Left colon (tissue), 2 donors: ENCODE measurements around the gene SEMG1. TPM values are rescaled to one million over a fixed set of nuclear protein-coding genes. Genes with fewer than 3 reads are reported as not detected.

Source experiments
- ATAC-seq: fragments of 200-7000 bp; cut with Tn5 transposase; one replicate; pipeline ENCODE4 v1.9.1; 2020; ENCODE audit warnings: mild to moderate bottlenecking, moderate library complexity
- DNase-seq, 2 donors: peaks; one replicate each; pipeline ENCODE4 v3.0.0-alpha.2; 2020
- intact Hi-C, 2 donors: fragments of 100-400 bp; cut with DNase I in 1 of 2; cut with micrococcal nuclease in 1 of 2; formaldehyde crosslinking; loops; one replicate each; pipeline versions ENCODE4 v1.11.2 to v1.14.0; 2022; cut with DNase I, micrococcal nuclease
- total RNA-seq, 2 donors: library from RNA; stranded (reverse); fragmentation: NEBNext Ultra II Directional; extraction: Animal tissue kit (Norgen Biotek cat#: 25700); gene quantifications; one replicate each; pipeline ENCODE4 v1.2.1, GENCODE V29; 2021
- donor health status: DM: no; HTN: no; CAD: no.
- donor health status: DM: yes; HTN: yes; CAD: no.

The SEMG1 gene
- total RNA-seq, 2 donors from 2014 or later: 0.14 to 0.21 TPM

- intact Hi-C loops: no loop called here
- ATAC-seq (no peak), DNase-seq (no peak)
Measured at GRCh38 chr20:45212836-45213235, 6.0 kb downstream of the SEMG1 start.

GRCh38 chr20:45218124-45218523 lies 11.3 kb downstream of the SEMG1 start:
- DNase-seq (no peak), ATAC-seq (no peak)
- intact Hi-C loops: no loop called here

DNA sequence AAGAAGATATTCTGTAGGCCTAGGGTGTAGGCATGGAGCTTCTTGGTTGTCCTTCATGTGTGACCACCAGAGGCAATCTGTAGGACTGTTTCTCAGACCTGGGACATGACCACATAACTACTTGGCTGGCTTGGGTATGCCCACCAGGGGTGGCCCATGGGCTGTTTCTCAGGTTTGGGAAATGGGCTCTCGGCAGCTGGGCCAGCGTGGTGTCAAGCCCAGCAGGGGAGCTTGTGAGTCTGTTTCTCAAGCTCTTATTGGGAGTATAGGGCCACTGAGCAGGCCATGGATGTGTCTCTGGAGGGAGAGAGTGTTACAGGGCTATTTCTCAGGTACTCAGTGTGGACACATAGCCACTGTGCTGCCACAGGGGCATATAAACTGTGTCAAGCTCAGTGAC lies 11.8 kb downstream of the SEMG1 start:
- intact Hi-C loops: no loop called here
- no peak for DNase-seq
- ATAC-seq: no peak

- DNase-seq (no peak), ATAC-seq (no peak)
- intact Hi-C loops: no loop called here
Measured at GRCh38 chr20:45221076-45221475, 14.2 kb downstream of the SEMG1 start, which contains the start of gene SEMG2. Gene SEMG2 (plus strand): TSS chr20:45221373. CDS start chr20:45221390, 17 bp downstream.

GRCh38 chr20:45223136-45223535 lies 16.3 kb downstream of the SEMG1 start:
- DNase-seq (no peak), ATAC-seq (no peak)
- intact Hi-C loops: no loop called here

DNA sequence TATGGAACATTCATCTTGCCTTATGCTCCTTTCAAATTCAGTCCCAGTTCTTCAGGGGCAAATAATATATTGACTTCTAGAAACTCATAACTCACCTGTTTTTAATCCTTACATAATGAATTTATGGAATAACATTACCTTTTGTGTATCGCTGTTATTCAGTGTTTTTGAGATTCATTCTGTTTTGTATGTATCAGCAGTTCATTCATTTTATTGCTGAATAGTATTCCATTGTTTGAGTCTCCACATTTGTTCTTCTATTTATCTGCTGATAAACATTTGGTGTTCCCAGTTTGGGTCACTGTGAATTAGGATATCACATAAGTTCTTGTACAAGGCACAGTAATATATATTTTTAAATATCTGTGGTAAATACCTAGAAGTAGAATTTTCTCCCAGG lies 19.5 kb downstream of the SEMG1 start:
- intact Hi-C loops: no loop called here
- ATAC-seq (no peak), DNase-seq (no peak)

DNA sequence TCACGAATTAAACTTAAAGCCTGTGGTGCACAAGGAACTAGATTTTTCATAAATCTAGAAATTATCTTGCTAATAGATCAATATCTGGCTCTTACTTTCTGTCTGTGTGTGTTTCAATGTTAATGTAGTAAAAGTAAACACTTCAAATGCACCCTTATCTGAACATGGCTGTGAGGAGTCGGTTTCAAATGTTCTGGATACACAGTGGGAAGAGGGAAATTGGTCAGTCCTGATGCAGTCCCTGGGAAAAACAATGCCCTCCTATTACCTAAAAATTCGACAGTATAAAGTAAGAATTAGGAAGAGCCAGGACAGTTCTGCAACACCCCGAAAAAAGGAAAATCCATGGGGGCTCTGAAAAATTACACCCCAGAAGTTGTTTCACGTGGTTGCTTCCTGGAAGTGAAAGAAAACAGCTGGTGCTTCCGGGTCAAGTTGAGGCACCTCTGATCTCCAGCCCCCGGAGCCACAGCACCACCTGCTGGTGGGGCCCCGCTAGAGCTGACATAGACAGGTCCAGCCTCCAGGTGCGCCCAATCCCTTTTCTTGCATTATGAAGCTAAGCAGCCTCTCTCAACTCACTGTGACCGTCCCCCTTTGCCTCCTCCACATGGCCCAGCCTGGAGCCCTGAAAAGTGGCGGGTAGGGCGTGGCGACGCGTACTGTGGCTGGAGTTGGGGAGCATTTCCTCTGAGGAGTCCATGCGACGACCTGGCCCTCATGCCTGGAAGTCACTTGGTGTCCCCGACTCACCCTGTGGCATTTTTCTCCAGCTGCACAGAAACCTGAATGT lies 22.6 kb downstream of the SEMG1 start:
- DNase-seq: peak; percentile 57 to 77
- ATAC-seq: peak; percentile 91
- intact Hi-C loops: no loop called here

DNA sequence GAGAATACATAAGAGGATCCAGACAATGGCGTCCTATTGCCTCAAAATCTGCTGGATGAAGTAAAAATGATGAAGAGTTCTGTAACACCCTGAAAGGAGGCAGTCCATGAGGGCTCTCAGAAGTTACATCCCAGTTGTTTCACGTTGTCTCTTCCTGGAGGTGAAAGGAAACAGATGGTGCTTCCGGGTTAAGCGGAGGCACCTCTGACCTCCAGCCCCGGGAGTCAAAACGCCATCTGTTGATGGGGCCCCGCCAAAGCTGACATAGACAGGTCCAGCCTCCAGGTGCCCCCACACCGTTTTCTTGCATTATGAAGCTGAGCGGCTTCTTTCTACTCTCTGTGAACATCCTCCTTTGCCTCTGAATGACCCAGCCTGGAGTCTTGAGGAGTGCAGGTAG lies 23.8 kb downstream of the SEMG1 start:
- ATAC-seq (no peak), DNase-seq (no peak)
- intact Hi-C loops: no loop called here

DNA sequence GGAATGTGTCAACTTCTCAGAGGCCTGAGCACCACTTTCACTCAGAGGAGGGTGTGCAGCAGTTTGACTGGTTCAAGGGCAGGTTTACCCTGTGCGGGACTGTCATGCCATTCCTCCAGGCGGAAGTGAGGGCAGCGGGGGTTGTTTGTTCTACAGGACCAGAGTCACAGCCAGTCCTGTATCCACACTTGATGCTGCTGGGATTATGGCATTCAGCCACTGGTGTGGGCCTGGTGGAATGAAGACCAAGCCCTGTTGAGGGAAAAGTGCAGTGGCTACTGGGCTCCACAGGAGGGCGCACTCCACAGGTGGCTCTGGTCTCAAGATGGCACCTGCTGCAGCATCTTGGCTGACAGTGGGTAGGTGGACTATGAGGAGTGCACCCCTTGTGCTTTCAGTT lies 29.2 kb downstream of the SEMG1 start:
- ATAC-seq (peak; percentile 37), DNase-seq (no peak)
- intact Hi-C loops: no loop called here

DNA sequence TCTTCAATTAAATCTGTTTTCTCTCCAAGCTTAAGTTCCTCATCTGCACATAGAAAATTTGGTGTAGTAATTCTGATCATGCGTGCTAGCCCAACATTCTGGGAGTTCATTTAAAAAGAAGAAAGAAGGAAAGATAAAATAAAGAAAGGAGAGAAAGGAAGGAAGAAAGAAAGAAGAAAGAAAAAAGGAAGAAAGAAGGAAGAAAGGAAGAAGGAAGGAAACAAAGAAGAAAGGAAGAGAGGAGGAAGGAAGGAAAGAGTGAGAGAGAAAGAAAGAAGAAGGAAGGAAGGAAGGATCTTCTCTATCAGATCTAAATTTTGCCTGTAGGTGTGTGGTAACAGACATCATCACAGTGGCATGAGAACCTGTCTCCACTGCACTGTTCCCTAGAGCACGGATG lies 31.3 kb downstream of the SEMG1 start:
- no peak for ATAC-seq

GRCh38 chr20:45246109-45246508 lies 39.3 kb downstream of the SEMG1 start:
- DNase-seq (no peak), ATAC-seq (no peak)
- intact Hi-C loops: no loop called here

More for the DNA sequence above, 31.3 kb downstream of the SEMG1 start:
- DNase-seq: no peak
- intact Hi-C loops: no loop called here

DNA sequence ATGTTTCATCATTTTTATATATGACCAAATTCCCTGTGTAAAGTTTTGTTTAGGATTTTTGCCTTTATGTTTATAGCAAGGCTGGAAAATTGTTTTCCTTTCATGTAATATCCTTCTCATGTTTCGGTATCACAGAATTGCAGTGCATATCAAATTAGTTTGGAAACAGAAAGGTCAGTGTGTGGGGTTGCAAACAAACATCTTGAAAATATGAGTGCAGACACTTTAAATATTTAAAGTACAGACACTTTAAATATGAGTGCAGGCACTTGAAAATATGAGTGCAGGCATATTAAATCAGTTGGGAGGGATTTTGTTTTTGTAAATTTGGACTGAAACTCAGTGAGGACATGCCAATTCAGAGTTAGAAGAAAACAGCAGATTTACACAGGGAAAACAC lies 41.0 kb downstream of the SEMG1 start:
- intact Hi-C loops: no loop called here
- ATAC-seq (no peak), DNase-seq (no peak)

- intact Hi-C loops: no loop called here
- DNase-seq: no peak
- ATAC-seq: no peak
Measured at GRCh38 chr20:45248609-45249008, 41.8 kb downstream of the SEMG1 start.

GRCh38 chr20:45251884-45252560 lies 45.2 kb downstream of the SEMG1 start:
- intact Hi-C loops: no loop called here
- no peak for ATAC-seq
- DNase-seq: no peak

DNA sequence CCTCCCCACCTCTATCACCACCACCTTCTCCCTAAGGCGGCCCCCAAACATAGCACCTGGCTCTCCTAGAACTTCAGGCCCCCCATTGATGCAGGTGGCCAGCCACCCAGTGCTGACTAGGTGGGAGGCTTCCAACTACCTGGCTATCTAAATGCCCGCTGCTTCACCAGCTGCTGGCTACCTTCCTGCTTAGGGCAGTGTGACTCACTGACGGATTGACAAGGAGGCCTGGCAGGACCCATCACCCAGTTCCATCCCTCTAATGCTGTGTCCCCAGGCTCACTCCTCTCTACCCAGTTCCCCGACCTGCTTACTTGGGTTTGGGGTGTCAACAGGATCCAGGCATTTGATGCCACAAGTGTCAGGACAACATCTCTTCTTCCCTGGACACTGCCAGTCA lies 46.4 kb downstream of the SEMG1 start:
- ATAC-seq (no peak), DNase-seq (no peak)
- intact Hi-C loops: no loop called here

GRCh38 chr20:45254383-45255262 lies 47.8 kb downstream of the SEMG1 start, which contains the start of gene SLPI:
Gene SLPI (minus strand): TSS chr20:45254564. CDS start chr20:45254543, 21 bp downstream.
- DNase-seq: peak; percentile 50 to 81
- intact Hi-C loops: no loop called here
- ATAC-seq: peak; percentile 98

- ATAC-seq (no peak), DNase-seq (no peak)
- intact Hi-C loops: no loop called here
Measured at GRCh38 chr20:45257161-45257560, 50.3 kb downstream of the SEMG1 start.

- ATAC-seq: no peak
- intact Hi-C loops: no loop called here
- DNase-seq: no peak
Measured at GRCh38 chr20:45257711-45258110, 50.9 kb downstream of the SEMG1 start.

DNA sequence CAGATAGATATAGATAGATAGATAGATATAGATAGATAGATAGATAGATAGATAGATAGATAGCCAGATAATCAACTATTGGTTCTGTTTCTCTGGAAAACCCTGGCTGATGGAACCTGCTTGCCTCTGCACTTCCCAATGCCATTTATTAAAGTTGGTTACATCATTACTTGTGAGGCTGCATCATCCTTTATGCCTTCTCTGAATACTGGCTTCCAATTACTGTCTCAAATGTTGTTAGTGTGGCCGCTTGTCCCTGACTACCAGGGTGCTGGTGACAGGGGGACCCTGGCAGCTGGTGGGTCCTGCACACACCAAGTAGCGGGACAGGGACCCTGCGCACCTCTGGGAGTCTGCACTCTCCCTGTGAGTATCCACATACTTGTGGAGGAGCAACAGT lies 51.4 kb downstream of the SEMG1 start:
- ATAC-seq (no peak), DNase-seq (no peak)
- intact Hi-C loops: no loop called here
